Activated CD4-positive, alpha-beta T cell treated with anti-CD3 and anti-CD28 coated beads, Interleukin-2, amount 50 U/mL, for 24 hours (primary cell): ENCODE measurements around the gene CDH4.
"Not testable (repeated sequence)": the region's sequence is repeated elsewhere in the genome, so short reads cannot be mapped to it uniquely, and the experiment has no call there.

Experiments
- DNase-seq, 2 donors: peaks; one replicate each; pipeline ENCODE4 v3.0.0-alpha.2; 2020; ENCODE audit warnings: low read depth in 1 of 2, low spot score in 1 of 2

CDH4 gene

GRCh38 chr20:61416546-61416945 is 164.5 kb downstream of the CDH4 start:
- DNase-seq = no peak

GRCh38 chr20:61417221-61417941 is 165.3 kb downstream of the CDH4 start:
- no peak for DNase-seq

- DNase-seq = no peak
These were observed 166.9 kb downstream of the CDH4 start for GRCh38 chr20:61419010-61419409.

GRCh38 chr20:61419501-61419900 is 167.4 kb downstream of the CDH4 start:
- DNase-seq = no peak

GRCh38 chr20:61420056-61420455 is 168.0 kb downstream of the CDH4 start:
- no peak for DNase-seq

GRCh38 chr20:61420781-61421180 is 168.7 kb downstream of the CDH4 start:
- no peak for DNase-seq

GRCh38 chr20:61422636-61423425 is 170.8 kb downstream of the CDH4 start:
- no peak for DNase-seq

GRCh38 chr20:61424011-61424627 is 172.1 kb downstream of the CDH4 start:
- no peak for DNase-seq

GRCh38 chr20:61424628-61425420 is 172.8 kb downstream of the CDH4 start:
- no peak for DNase-seq

GRCh38 chr20:61425541-61425991 is 173.5 kb downstream of the CDH4 start:
- DNase-seq = not testable (repeated sequence)

- no peak for DNase-seq
These were observed 174.3 kb downstream of the CDH4 start for GRCh38 chr20:61426352-61426751.

GRCh38 chr20:61429458-61430227 is 177.6 kb downstream of the CDH4 start:
- no peak for DNase-seq

- DNase-seq = no peak
These were observed 178.2 kb downstream of the CDH4 start for GRCh38 chr20:61430228-61430624.

GRCh38 chr20:61433176-61433575 is 181.1 kb downstream of the CDH4 start:
- no peak for DNase-seq

- no peak for DNase-seq
These were observed 181.8 kb downstream of the CDH4 start for GRCh38 chr20:61433816-61434215.

GRCh38 chr20:61434341-61434781 is 182.3 kb downstream of the CDH4 start:
- no peak for DNase-seq

GRCh38 chr20:61435184-61435822 is 183.2 kb downstream of the CDH4 start:
- no peak for DNase-seq

- no peak for DNase-seq
These were observed 183.8 kb downstream of the CDH4 start for GRCh38 chr20:61435823-61436220.

GRCh38 chr20:61436283-61436666 is 184.2 kb downstream of the CDH4 start:
- no peak for DNase-seq
